Body of pancreas (tissue), 4 donors: ENCODE measurements around the gene AURKB. TPM values are rescaled to one million over a fixed set of nuclear protein-coding genes. Genes with fewer than 3 reads are reported as not detected.

Source experiments
- ATAC-seq: fragments of 150-250 bp; one replicate; pipeline ENCODE4 v1.9.1; 2016
- DNase-seq, 4 donors: peaks; one replicate each; pipeline ENCODE4 v3.0.0-alpha.2; 2019
- H3K27ac ChIP-seq, 4 donors: fragments of 200-600 bp; sonication (generic); 1 replicate in 3 of 4; 2 replicates in 1 of 4; pipeline versions ENCODE4 v1.5.1 to v1.6.1; 2016 to 2019; ENCODE audit warnings: mild to moderate bottlenecking in 1 of 4, mixed read lengths in 1 of 4, moderate library complexity in 1 of 4
- H3K27me3 ChIP-seq, 2 donors: fragments of 200-600 bp; sonication (generic); one replicate each; pipeline ENCODE4 v1.6.0; 2016; ENCODE audit warnings: mild to moderate bottlenecking in 1 of 2
- H3K36me3 ChIP-seq, 2 donors: fragments of 200-600 bp; sonication (generic); replicated peaks in 1 of 2; 2 replicates each; pipeline ENCODE4 v1.5.1; 2016; ENCODE audit warnings: low read depth in 2 of 2; ENCODE audit not compliant: insufficient read depth in 1 of 2
- H3K4me1 ChIP-seq: fragments of 200-600 bp; sonication (generic); one replicate; pipeline ENCODE4 v1.6.0; 2016
- H3K4me3 ChIP-seq, 2 donors: fragments of 200-600 bp; sonication (generic); 1 replicate in 1 of 2; 2 replicates in 1 of 2; pipeline ENCODE4 v1.5.1; 2016 to 2019
- H3K9me3 ChIP-seq, 3 donors: fragments of 200-600 bp; sonication (generic); 1 replicate in 2 of 3; 2 replicates in 1 of 3; pipeline ENCODE4 v1.5.1; 2016
- POLR2A ChIP-seq, 3 donors: fragments of 450-650 bp; IDR thresholded peaks; one replicate each; pipeline ENCODE4 v1.6.1; 2016; ENCODE audit warnings: antibody characterized with exemption in 3 of 3, mild to moderate bottlenecking in 2 of 3
- WGBS, 2 donors: methylation state at CpG; one replicate each; pipeline ENCODE4 v1.1.5; 2017; 5-methylcytosine and 5-hydroxymethylcytosine counted together
- intact Hi-C: fragments of 100-400 bp; cut with DNase I; formaldehyde crosslinking; loops from one replicate; pipeline ENCODE4 v1.15.1; 2023
- total RNA-seq, 2 donors: library from RNA; depleted of rRNA; stranded (reverse); fragments of >200 nt; gene quantifications; one replicate each; pipeline ENCODE4 v1.1.0, GENCODE V29; 2016
- TF ChIP-seq, protein P1 (sequence below), 7 experiments: fragments of 450-650 bp in 4 of 7; fragments of 200-600 bp in 3 of 7; sonication (generic) in 3 of 7; IDR thresholded peaks; one replicate each; pipeline ENCODE4 v1.5.1; 2016 to 2019; ENCODE audit warnings: antibody characterized with exemption in 7 of 7

Gene AURKB
- total RNA-seq, 2 donors from 2014 or later: not detected

DNA sequence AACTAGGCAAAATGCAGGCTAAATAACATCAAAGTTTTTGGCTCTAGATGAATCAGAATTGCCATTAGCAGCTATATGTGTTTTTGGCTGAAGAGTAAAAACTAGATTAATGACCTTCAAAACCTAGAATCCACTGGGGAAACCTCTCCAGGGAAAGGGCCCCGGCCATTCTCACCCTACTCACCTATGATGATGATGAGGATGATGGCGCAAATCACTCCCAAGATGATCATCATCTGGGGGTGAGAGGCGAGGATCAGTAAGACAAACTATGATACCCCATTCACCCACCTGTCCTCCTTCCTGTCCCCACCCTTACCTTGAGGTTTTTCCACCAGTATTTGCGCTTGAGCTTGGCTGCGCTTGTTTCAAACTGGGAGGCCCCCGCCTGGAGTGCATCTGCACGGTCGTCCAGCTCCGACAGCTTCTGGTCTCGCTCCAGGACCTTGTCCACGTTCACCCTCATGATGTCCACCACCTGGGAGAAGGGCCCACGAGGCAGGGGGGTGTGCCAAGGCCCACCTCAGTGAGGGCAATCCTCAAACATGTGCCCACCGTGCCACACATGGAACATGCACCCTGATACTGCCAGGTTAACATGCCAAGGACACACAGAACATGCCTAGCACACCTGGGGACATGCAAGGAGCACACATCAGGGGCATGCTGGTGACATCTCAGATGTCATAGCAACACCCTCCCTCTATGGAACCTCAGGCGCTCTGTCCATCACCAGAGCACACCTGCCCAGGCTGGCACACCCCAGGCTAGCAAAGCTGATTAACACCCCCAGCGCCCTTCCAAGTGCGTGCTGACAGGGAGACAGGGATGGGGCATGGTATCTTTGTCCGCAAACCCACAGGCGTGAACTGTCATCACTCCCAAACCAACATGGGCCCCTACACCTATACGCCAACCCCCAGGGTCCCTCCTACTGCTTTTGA, 48.8 kb downstream of the AURKB start:
- H3K36me3 ChIP-seq: no peaks in the 10 kb centered on the region
- peak overlapping the region; percentile 72 to 85 for H3K4me3 ChIP-seq
- no peak for DNase-seq
- WGBS, 2 donors: 32 to 36% methylated on average over 15 to 19 of the region's 19 CpGs
- no peaks in the 10 kb centered on the region for H3K9me3 ChIP-seq
- intact Hi-C loops: no loop called here
- no peak for TF ChIP-seq POLR2A (IDR thresholded peaks at IDR 0.05)
- TF ChIP-seq, protein P1, sequence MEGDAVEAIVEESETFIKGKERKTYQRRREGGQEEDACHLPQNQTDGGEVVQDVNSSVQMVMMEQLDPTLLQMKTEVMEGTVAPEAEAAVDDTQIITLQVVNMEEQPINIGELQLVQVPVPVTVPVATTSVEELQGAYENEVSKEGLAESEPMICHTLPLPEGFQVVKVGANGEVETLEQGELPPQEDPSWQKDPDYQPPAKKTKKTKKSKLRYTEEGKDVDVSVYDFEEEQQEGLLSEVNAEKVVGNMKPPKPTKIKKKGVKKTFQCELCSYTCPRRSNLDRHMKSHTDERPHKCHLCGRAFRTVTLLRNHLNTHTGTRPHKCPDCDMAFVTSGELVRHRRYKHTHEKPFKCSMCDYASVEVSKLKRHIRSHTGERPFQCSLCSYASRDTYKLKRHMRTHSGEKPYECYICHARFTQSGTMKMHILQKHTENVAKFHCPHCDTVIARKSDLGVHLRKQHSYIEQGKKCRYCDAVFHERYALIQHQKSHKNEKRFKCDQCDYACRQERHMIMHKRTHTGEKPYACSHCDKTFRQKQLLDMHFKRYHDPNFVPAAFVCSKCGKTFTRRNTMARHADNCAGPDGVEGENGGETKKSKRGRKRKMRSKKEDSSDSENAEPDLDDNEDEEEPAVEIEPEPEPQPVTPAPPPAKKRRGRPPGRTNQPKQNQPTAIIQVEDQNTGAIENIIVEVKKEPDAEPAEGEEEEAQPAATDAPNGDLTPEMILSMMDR (IDR thresholded peaks at IDR 0.05): no peak
- H3K4me1 ChIP-seq: peaks cover 56% of the 10 kb centered on the region
- H3K27ac ChIP-seq: peak overlapping the region; percentile 90 to 99 (median 99)
- H3K27me3 ChIP-seq: no peaks in the 10 kb centered on the region
- no peak for ATAC-seq

DNA sequence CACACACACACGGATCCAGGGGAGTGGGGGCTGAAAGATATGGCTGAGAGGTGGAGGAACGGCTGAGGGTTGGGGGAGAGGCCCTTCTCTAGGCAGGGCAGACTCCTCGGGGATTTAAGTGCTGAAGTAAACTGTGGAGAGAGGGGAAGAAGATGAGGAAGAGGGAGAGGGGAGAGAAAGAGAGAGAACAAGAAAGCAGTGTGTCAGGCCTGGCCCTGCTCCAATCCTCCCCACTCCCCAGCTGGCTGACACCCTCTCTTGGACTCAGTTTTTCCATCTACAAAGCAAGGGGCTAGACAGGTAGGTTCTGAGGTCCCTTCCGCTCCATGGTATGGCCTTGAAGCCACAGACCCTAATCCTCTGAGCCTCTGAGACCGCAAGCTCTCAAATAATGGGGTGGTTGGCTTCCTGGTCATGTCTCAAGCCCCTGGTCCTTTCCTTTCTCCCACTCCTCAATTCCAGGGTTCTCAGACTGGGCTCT, 49.6 kb downstream of the AURKB start:
- H3K27me3 ChIP-seq: no peaks in the 10 kb centered on the region
- no peaks in the 10 kb centered on the region for H3K9me3 ChIP-seq
- H3K36me3 ChIP-seq: no peaks in the 10 kb centered on the region
- 33 to 55% methylated on average over 4 to 5 of the region's 5 CpGs for WGBS, 2 donors
- intact Hi-C loops: no loop called here
- no peak overlapping the region for H3K4me3 ChIP-seq
- ATAC-seq: no peak
- H3K4me1 ChIP-seq: peaks cover 56% of the 10 kb centered on the region
- peak overlapping the region in 3 of 4 donors; percentile 99 for H3K27ac ChIP-seq
- no peak for DNase-seq
- TF ChIP-seq, protein P1 (IDR thresholded peaks at IDR 0.05): no peak
- TF ChIP-seq POLR2A (IDR thresholded peaks at IDR 0.05): no peak

DNA sequence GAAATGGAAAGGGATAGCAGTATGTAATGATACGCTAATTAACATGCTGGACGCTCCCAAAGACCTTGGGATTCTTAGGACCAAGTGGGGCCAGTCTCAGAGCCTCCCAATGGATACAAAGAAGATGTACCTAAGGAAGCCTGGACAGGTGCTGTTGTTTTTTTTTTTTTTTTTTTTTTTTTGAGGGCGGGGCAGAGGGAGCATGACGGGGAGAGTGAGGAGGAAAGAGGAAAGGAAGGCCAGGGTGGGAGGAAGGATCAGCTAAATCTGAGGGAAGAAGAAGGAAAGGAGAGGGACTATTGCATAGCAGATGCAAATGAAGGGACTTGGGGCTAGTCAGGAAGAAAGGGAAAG, 50.2 kb downstream of the AURKB start:
- Histone ChIP-seq H3K36me3 (no peaks in the 10 kb centered on the region), H3K4me3 (no peak overlapping the region), H3K9me3 (no peaks in the 10 kb centered on the region), H3K4me1 (peaks cover 56% of the 10 kb centered on the region), H3K27ac (peak overlapping the region in 3 of 4 donors; percentile 98 to 99 (median 99)), H3K27me3 (no peaks in the 10 kb centered on the region)
- DNase-seq (no peak), ATAC-seq (no peak)
- TF ChIP-seq, protein P1 (IDR thresholded peaks at IDR 0.05): no peak
- no peak for TF ChIP-seq POLR2A (IDR thresholded peaks at IDR 0.05)
- WGBS, 2 donors: 50 to 53% methylated on average over 4 of the region's 4 CpGs
- intact Hi-C loops: no loop called here

DNA sequence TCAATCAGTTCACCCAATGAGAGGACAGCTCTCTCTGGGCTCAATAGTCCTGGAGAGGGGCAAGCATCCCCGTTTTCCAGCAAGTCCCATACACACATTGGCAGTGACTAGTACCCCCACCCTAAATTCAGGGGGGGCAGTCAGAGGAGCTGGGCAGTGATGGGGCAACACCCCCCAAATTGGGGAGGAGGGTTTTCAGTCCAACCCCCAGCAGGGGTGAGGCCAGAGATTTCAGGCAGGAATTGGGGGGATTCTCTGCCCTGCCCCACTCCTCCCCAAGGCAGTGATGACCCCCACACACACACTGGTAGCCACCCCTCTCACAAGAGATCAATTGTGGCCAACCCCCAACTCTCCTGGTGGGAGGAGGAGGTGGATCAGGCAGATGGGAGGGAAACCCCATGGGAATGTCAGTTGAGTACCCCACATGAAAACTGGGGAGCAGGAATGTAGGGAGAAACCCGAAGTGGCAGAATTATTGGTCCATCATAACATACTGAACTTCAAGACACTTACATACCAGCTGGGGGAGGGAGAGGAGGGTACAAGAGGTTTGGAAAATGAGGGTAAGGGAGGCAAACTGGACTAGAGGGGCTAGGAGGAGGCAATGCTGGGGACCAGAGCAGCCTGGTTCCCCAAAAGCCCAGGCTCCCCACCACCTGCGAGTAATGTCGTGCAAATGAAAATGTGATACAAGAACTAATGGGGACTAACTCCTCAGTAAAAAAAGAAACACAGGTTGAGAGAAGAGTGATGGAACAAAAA, 50.7 kb downstream of the AURKB start:
- DNase-seq: no peak
- WGBS, 2 donors: 68 to 75% methylated on average over 4 of the region's 4 CpGs
- H3K27me3 ChIP-seq: no peaks in the 10 kb centered on the region
- TF ChIP-seq, protein P1 (IDR thresholded peaks at IDR 0.05): no peak
- TF ChIP-seq POLR2A (IDR thresholded peaks at IDR 0.05): no peak
- no peak overlapping the region for H3K4me3 ChIP-seq
- ATAC-seq: no peak
- no peaks in the 10 kb centered on the region for H3K36me3 ChIP-seq
- peak overlapping the region in 3 of 4 donors; percentile 98 to 100 (median 99) for H3K27ac ChIP-seq
- H3K4me1 ChIP-seq: peaks cover 62% of the 10 kb centered on the region
- intact Hi-C loops: no loop called here
- H3K9me3 ChIP-seq: no peaks in the 10 kb centered on the region
